ENCODE results near the gene GCK.

- TF ChIP-seq ZSCAN30 (CRISPR knock-in tag; IDR thresholded peaks at IDR 0.05) (no peak), ZNF333 (CRISPR knock-in tag; IDR thresholded peaks at IDR 0.05; ENCODE audit: borderline replicate concordance) (no peak), ZNF780A (CRISPR knock-in tag; IDR thresholded peaks at IDR 0.05) (no peak), JUN (CRISPR knock-in tag; IDR thresholded peaks at IDR 0.05) (no peak), PATZ1 (CRISPR knock-in tag; IDR thresholded peaks at IDR 0.05) (no peak), JUND (CRISPR knock-in tag; IDR thresholded peaks at IDR 0.05) (no peak), EZH2 (conservative IDR thresholded peaks at IDR 0.05; ENCODE audit: low read depth, low read length) (no peak), AHR (CRISPR knock-in tag; IDR thresholded peaks at IDR 0.05) (no peak)
These were observed 3.5 kb downstream of the GCK start for GRCh38 chr7:44185729-44186128.

Data from HepG2 (cell line).